GM12864 (cell line): Measurements from ENCODE around the gene PCED1B.
"Not testable (repeated sequence)": the region's sequence is repeated elsewhere in the genome, so short reads cannot be mapped to it uniquely, and the experiment has no call there.

Experiments
- DNase-seq: peaks from one replicate; pipeline ENCODE4 v3.0.0-alpha.2; 2011; ENCODE audit warnings: low read depth
- H3K4me3 ChIP-seq: 2 replicates; pipeline ENCODE4 v1.5.1; 2011; ENCODE audit warnings: mild to moderate bottlenecking, low read depth, low read length, control low read depth
- TF ChIP-seq, protein P1 (sequence below): IDR thresholded peaks from 2 replicates; pipeline ENCODE4 v1.5.1; 2011; ENCODE audit warnings: low read depth, mild to moderate bottlenecking, moderate library complexity, low read length, control low read depth, inconsistent platforms; ENCODE audit errors: missing control alignments

PCED1B gene

GRCh38 chr12:47214771-47215170, 135.3 kb downstream of the PCED1B start:
- peak overlapping the region; percentile 3; the same call in 1 of the 2 replicates for H3K4me3 ChIP-seq
- DNase-seq, result no peak
- TF ChIP-seq, protein P1, sequence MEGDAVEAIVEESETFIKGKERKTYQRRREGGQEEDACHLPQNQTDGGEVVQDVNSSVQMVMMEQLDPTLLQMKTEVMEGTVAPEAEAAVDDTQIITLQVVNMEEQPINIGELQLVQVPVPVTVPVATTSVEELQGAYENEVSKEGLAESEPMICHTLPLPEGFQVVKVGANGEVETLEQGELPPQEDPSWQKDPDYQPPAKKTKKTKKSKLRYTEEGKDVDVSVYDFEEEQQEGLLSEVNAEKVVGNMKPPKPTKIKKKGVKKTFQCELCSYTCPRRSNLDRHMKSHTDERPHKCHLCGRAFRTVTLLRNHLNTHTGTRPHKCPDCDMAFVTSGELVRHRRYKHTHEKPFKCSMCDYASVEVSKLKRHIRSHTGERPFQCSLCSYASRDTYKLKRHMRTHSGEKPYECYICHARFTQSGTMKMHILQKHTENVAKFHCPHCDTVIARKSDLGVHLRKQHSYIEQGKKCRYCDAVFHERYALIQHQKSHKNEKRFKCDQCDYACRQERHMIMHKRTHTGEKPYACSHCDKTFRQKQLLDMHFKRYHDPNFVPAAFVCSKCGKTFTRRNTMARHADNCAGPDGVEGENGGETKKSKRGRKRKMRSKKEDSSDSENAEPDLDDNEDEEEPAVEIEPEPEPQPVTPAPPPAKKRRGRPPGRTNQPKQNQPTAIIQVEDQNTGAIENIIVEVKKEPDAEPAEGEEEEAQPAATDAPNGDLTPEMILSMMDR, result no peak

GRCh38 chr12:47216150-47216677, 136.8 kb downstream of the PCED1B start:
- peak overlapping the region; percentile 45 for H3K4me3 ChIP-seq
- peak; percentile 82 for DNase-seq

GRCh38 chr12:47217595-47217869, 138.1 kb downstream of the PCED1B start:
- DNase-seq, result not testable (repeated sequence)
- H3K4me3 ChIP-seq, result peak overlapping the region; percentile 45; the same call in 1 of the 2 replicates

More at GRCh38 chr12:47216150-47216677, 136.8 kb downstream of the PCED1B start:
- TF ChIP-seq, protein P1, result no peak

- TF ChIP-seq, protein P1, result no peak
- no peak for DNase-seq
- peak overlapping the region; percentile 45 for H3K4me3 ChIP-seq
Observed at GRCh38 chr12:47218191-47218654, 138.8 kb downstream of the PCED1B start.

DNA sequence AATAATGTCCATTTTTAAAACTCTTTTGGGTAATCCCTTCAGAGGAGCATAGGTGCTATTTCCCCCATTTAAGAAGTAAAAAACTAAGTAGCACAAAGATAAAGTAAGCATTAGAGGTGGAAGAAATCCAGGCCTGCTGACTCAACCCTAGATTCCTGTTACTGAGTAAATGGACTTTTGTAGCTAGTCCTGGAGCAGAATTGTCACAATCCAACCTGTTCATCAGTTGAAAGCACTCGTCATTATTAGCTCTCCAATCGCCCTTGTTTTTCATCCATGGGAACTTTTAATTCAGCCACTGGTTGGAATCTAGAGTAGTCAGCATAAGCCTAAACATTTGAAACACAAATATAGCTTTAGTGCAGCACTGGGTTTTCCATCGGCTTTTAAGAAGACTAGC, 139.8 kb downstream of the PCED1B start:
- H3K4me3 ChIP-seq, result no peak overlapping the region
- no peak for DNase-seq

DNA sequence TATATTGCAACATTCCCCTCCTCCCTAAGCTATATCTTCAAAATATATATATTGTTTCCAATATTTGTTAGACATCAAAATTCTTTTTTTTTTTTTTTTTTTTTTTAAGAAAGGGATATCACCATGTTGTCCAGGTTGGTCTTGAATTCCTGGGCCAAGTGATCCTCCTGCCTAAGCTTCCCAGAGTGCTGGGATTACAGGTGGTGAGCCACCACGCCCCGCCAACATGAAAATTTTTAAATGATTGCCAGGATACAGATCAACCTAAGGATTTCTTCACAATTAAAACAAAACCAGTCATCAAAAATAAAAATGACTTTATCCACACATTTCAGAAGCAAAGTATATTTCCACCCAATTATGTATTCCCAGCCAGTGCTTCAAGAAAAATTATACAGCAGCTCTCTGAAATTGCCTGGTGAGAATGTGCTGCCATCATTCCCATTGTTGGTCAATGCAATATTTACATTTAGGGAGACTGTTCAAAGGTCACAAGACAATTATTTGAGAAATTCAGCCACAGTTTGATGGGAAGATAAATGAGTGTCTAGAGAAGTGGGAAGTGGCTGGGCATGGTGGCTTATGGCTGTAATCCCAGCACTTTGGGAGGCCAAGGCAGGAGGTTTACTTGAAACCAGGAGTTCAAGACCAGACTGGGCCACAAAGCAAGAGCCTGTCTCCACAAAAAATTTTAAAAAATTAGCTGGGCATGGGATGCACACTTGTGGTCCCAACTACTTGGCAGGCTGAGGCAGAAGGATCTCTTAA, 142.0 kb downstream of the PCED1B start:
- TF ChIP-seq, protein P1, result no peak
- no peak overlapping the region for H3K4me3 ChIP-seq
- no peak for DNase-seq

More for the DNA sequence above, 139.8 kb downstream of the PCED1B start:
- TF ChIP-seq, protein P1, result no peak

DNA sequence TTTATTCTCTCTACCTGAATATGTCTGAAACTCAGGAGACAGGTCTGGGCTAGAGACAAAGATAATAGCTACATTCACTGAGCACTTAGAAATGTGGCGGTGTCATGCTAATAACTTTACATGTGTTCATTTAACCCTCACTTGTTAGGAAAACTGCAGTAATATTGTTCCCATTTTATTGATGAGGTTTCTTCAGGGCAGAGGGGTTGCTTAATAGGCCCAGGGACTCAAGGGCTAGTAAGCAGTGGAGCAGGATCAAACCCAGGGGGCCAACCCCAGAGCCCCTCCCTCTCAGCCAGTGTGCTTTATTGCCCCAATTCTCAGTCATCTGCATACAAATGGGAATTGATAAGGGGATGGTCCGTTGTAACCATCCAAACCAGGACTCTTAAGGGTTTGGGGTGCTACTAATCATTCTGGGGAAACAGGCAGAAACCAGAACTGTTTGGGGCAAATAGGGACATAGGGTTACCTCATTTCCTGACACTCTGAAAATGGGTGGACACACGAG, 143.2 kb downstream of the PCED1B start:
- no peak overlapping the region; the same call in 1 of the 2 replicates for H3K4me3 ChIP-seq
- TF ChIP-seq, protein P1, result no peak
- no peak for DNase-seq
